Pancreas (tissue), 10 donors: ENCODE results near the gene WBP1. TPM values are rescaled to one million over a fixed set of nuclear protein-coding genes. Genes with fewer than 3 reads are reported as not detected.
"Not testable (repeated sequence)": the region's sequence is repeated elsewhere in the genome, so short reads cannot be mapped to it uniquely, and the experiment has no call there.

ENCODE experiments used
- ATAC-seq, 4 donors: fragments of 200-7000 bp; cut with Tn5 transposase; one replicate each; pipeline versions ENCODE4 v1.8.0 to v1.9.1; 2020; ENCODE audit warnings: mild to moderate bottlenecking in 4 of 4, moderate library complexity in 4 of 4
- DNase-seq, 6 donors: peaks; one replicate each; pipeline ENCODE4 v3.0.0-alpha.2; 2020
- FAIRE-seq: peaks from 2 replicates; lab custom pipeline; 2012; peaks lifted over from hg19 to GRCh38; lab: Jason Lieb, UNC
- H3K27ac ChIP-seq, 4 donors: fragments of 200-600 bp; sonication (generic); 1 replicate in 3 of 4; 2 replicates in 1 of 4; pipeline versions ENCODE4 v1.5.0 to v1.8.0; 2020
- H3K27me3 ChIP-seq, 4 donors: fragments of 200-600 bp; one replicate each; pipeline ENCODE4 v1.8.0; 2021
- H3K36me3 ChIP-seq, 3 donors: fragments of 200-600 bp; sonication (generic) in 1 of 3; one replicate each; pipeline versions ENCODE4 v1.5.0 to v1.8.0; 2020 to 2021
- H3K4me1 ChIP-seq, 3 donors: fragments of 200-600 bp; one replicate each; pipeline ENCODE4 v1.8.0; 2021
- H3K4me3 ChIP-seq, 4 donors: fragments of 200-600 bp; sonication (generic) in 2 of 4; one replicate each; pipeline versions ENCODE4 v1.5.0 to v1.8.0; 2020 to 2021
- H3K9me3 ChIP-seq, 4 donors: fragments of 200-600 bp; one replicate each; pipeline ENCODE4 v1.8.0; 2021
- WGBS, 2 donors: extraction: QIAGEN DNeasy Blood & Tissue Kit; methylation state at CpG; one replicate each; pipeline ENCODE4 v1.1.7; 2013; 5-methylcytosine and 5-hydroxymethylcytosine counted together
- intact Hi-C, 3 donors: fragments of 100-400 bp; cut with DNase I; formaldehyde crosslinking; loops; one replicate each; pipeline versions ENCODE4 v1.11.1 to v1.14.2; 2022
- polyA plus RNA-seq, 2 donors: library from polyadenylated mRNA; stranded (reverse); fragments of 200-250 nt; gene quantifications; one replicate each; pipeline ENCODE4 v1.2.3, GENCODE V29; 2013
- total RNA-seq, 6 donors: library from RNA; stranded (reverse); fragmentation: NEBNext Ultra II Directional in 4 of 6; extraction: Animal tissue kit (Norgen Biotek cat#: 25700) in 4 of 6; gene quantifications; one replicate each; pipeline versions ENCODE4 v1.2.1 to v1.2.4, GENCODE V29; 2021 to 2023
- TF ChIP-seq, protein P1 (sequence below), 4 donors: fragments of 200-600 bp; sonication (generic) in 3 of 4; IDR thresholded peaks; one replicate each; pipeline versions ENCODE4 v1.5.0 to v1.8.0; 2021; ENCODE audit warnings: antibody characterized with exemption in 4 of 4
- donor health status: healthy with polysubstance abuse.
- donor health status: DM: no; HTN: no; CAD: no; lungs with moderate emphysema.
- donor health status: DM: no; HTN: no; CAD: no.
- donor health status: control.
- donor health status: control.
- donor health status: Bipolar disorder and iron deficiency.
- donor health status: DM: yes; HTN: yes; CAD: no.
- donor health status: DM: no; HTN: no; CAD: no.
- donor health status: DM: no; HTN: no; CAD: no.
- donor health status: DM: yes; HTN: yes; CAD: no.

The WBP1 gene
- total and polyA plus RNA-seq, 8 donors: 29.1 to 149 (median 44.7) TPM

GRCh38 chr2:74454654-74455511, 3.4 kb upstream of the WBP1 start, which contains the start of gene INO80B:
Gene INO80B (plus strand): TSS chr2:74455087. CDS start chr2:74455117, 30 bp downstream.
- intact Hi-C loops: no loop called here
- 0 to 1% methylated on average over 40 of the region's 40 CpGs for WGBS, 2 donors
- H3K4me3 ChIP-seq: peak within 1 kb of the TSS; percentile 33 to 71 (median 62)
- no peaks in the 10 kb centered on the region for H3K36me3 ChIP-seq
- DNase-seq (peak; percentile 89 to 99 (median 96)), FAIRE-seq (peak; percentile 57), ATAC-seq (peak; percentile 68 to 75 (median 70))
- H3K27me3 ChIP-seq: no peaks in the 10 kb centered on the region
- peak within 1 kb of the TSS in 2 of 4 donors; percentile 35 to 65 for H3K27ac ChIP-seq
- TF ChIP-seq, protein P1, sequence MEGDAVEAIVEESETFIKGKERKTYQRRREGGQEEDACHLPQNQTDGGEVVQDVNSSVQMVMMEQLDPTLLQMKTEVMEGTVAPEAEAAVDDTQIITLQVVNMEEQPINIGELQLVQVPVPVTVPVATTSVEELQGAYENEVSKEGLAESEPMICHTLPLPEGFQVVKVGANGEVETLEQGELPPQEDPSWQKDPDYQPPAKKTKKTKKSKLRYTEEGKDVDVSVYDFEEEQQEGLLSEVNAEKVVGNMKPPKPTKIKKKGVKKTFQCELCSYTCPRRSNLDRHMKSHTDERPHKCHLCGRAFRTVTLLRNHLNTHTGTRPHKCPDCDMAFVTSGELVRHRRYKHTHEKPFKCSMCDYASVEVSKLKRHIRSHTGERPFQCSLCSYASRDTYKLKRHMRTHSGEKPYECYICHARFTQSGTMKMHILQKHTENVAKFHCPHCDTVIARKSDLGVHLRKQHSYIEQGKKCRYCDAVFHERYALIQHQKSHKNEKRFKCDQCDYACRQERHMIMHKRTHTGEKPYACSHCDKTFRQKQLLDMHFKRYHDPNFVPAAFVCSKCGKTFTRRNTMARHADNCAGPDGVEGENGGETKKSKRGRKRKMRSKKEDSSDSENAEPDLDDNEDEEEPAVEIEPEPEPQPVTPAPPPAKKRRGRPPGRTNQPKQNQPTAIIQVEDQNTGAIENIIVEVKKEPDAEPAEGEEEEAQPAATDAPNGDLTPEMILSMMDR (IDR thresholded peaks at IDR 0.05): no peak
- H3K4me1 ChIP-seq: peaks cover 14 to 24% (median 16%) of the 10 kb centered on the region in 3 donors
- no peaks in the 10 kb centered on the region for H3K9me3 ChIP-seq

DNA sequence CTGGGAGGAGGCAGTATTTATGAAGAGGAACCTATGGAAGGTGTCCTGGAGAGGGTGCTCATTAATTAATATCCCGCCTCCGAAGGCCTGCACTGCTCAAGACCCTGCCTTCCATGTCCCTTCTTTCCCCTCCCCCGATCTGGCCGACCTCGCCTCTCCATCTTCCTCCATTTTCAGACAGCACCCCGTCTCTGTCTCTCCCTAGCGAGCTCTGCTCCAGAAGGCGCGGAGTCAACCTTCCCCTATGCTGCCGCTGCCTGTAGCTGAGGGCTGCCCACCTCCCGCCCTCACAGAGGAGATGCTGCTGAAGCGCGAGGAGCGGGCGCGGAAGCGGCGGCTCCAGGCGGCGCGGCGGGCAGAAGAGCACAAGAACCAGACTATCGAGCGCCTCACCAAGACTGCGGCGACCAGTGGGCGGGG, 1.1 kb upstream of the WBP1 start:
- Histone ChIP-seq H3K27ac (peak overlapping the region; percentile 86 to 99 (median 95)), H3K4me3 (peak overlapping the region; percentile 36 to 63 (median 58)), H3K36me3 (peaks cover 0 to under 1% (median 0%) of the 10 kb centered on the region in 3 donors), H3K9me3 (no peaks in the 10 kb centered on the region), H3K27me3 (no peaks in the 10 kb centered on the region), H3K4me1 (peaks cover 14 to 24% (median 16%) of the 10 kb centered on the region in 3 donors)
- TF ChIP-seq, protein P1 (IDR thresholded peaks at IDR 0.05): no peak
- 1 to 2% methylated on average over 21 to 27 of the region's 27 CpGs for WGBS, 2 donors
- intact Hi-C loops: no loop called here
- DNase-seq (no peak), ATAC-seq (no peak), FAIRE-seq (no peak)

DNA sequence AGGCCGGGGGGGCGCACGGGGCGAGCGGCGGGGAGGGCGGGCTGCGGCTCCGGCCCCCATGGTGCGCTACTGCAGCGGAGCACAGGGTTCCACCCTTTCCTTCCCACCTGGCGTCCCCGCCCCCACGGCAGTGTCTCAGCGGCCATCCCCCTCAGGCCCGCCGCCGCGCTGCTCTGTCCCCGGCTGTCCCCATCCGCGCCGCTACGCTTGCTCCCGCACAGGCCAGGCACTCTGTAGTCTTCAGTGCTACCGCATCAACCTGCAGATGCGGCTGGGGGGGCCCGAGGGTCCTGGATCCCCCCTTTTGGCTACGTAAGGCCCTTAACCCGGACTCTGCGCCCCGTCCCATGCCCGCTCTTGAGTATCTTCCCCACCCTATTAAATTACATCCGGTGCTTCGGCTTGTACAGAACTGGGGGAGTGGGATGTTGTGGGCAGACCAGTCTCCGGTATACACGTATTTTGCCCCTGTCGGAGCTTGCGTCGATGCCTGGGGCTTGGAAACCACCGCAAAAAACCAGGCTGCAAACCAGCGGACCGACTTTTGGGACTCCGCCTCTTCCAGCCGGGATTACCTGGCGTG, 598 bp upstream of the WBP1 start:
- peaks cover 14 to 24% (median 16%) of the 10 kb centered on the region in 3 donors for H3K4me1 ChIP-seq
- TF ChIP-seq, protein P1 (IDR thresholded peaks at IDR 0.05): no peak
- H3K4me3 ChIP-seq: peak overlapping the region; percentile 36 to 63 (median 58)
- ATAC-seq (peak; percentile 29 to 60 (median 54)), FAIRE-seq (no peak), DNase-seq (peak; percentile 66 to 86 (median 79))
- WGBS, 2 donors: 0% methylated on average over 33 to 46 of the region's 46 CpGs
- no peaks in the 10 kb centered on the region for H3K9me3 ChIP-seq
- H3K36me3 ChIP-seq: peaks cover 0 to 5% (median 0%) of the 10 kb centered on the region in 3 donors
- H3K27me3 ChIP-seq: no peaks in the 10 kb centered on the region
- peak overlapping the region; percentile 86 to 99 (median 95) for H3K27ac ChIP-seq
- intact Hi-C loops: no loop called here

DNA sequence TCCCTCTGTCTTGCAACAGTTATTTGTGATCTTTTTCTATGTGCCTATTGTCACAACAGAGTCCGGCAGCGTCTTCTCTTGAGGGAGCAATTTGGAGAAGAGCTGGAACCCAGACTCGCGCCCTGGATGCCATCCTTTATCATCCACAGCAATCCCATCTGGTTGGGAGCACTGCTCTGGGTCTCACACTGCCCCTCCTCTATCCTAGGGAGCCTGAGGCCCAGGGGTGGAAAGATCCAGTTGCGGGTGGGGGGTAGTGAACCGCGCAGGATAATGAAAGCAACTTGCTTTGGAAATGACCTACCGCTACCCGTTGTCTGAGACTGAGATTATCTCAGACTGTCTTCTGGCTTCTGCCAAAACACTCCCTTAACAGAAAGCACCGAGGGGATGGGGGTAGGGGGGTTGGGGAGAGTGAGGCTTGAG, 713 bp downstream of the WBP1 start:
- Histone ChIP-seq H3K4me1 (peaks cover 14 to 24% (median 17%) of the 10 kb centered on the region in 3 donors), H3K4me3 (peak overlapping the region; percentile 59 to 70 (median 65)), H3K27ac (peak overlapping the region; percentile 48 to 74 (median 66)), H3K9me3 (no peaks in the 10 kb centered on the region), H3K27me3 (no peaks in the 10 kb centered on the region), H3K36me3 (peaks cover 0 to 9% (median 0%) of the 10 kb centered on the region in 3 donors)
- DNase-seq (no peak), FAIRE-seq (no peak), ATAC-seq (no peak)
- intact Hi-C loops: no loop called here
- 0 to 1% methylated on average over 10 of the region's 10 CpGs for WGBS, 2 donors
- TF ChIP-seq, protein P1 (IDR thresholded peaks at IDR 0.05): no peak

GRCh38 chr2:74459503-74460118, 1.4 kb downstream of the WBP1 start:
- 60 to 72% methylated on average over 13 of the region's 13 CpGs for WGBS, 2 donors
- ATAC-seq, FAIRE-seq, H3K9me3 ChIP-seq, intact Hi-C loops, H3K36me3 ChIP-seq, DNase-seq, H3K27ac ChIP-seq, H3K27me3 ChIP-seq: not testable (repeated sequence)
- Histone ChIP-seq H3K4me3 (peak overlapping the region in 2 of 4 donors; percentile 67 to 70), H3K4me1 (peaks cover 14 to 26% (median 22%) of the 10 kb centered on the region in 3 donors)

DNA sequence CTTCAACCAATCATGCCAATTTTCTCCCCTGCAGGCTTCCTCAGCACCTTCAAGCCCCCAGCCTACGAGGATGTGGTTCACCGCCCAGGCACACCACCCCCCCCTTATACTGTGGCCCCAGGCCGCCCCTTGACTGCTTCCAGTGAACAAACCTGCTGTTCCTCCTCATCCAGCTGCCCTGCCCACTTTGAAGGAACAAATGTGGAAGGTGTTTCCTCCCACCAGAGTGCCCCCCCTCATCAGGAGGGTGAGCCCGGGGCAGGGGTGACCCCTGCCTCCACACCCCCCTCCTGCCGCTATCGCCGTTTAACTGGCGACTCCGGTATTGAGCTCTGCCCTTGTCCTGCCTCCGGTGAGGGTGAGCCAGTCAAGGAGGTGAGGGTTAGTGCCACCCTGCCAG, 1.9 kb downstream of the WBP1 start:
- H3K4me3 ChIP-seq, ATAC-seq, intact Hi-C loops, H3K36me3 ChIP-seq, H3K27me3 ChIP-seq, H3K9me3 ChIP-seq, FAIRE-seq, H3K27ac ChIP-seq, DNase-seq: not testable (repeated sequence)
- H3K4me1 ChIP-seq: peaks cover 14 to 26% (median 22%) of the 10 kb centered on the region in 3 donors
- WGBS, 2 donors: 68 to 71% methylated on average over 8 to 10 of the region's 10 CpGs
